OCI-LY1 (cell line): ENCODE results near the gene SLC6A16.

Experiments used
- CTCF ChIP-seq: fragments of 200-600 bp; sonication (generic), shearing (Covaris generic); IDR thresholded peaks from 2 replicates; pipeline ENCODE4 v1.5.1; 2017; ENCODE audit warnings: mild to moderate bottlenecking, antibody characterized with exemption, low read length, moderate library complexity, mixed read lengths
- EZH2 ChIP-seq: fragments of 200-600 bp; sonication (generic), shearing (Covaris generic); IDR thresholded peaks from 2 replicates; pipeline ENCODE4 v1.8.0; 2017; ENCODE audit warnings: borderline replicate concordance, mixed run types, mild to moderate bottlenecking, antibody characterized with exemption, low read length, moderate library complexity, mixed read lengths

GRCh38 chr19:49339301-49340068 is 14.5 kb upstream of the SLC6A16 start:
- TF ChIP-seq CTCF, result no peak
- no peak for TF ChIP-seq EZH2
